ENCODE data around the gene GPR132.

GRCh38 chr14:105005929-105006830 is 59.0 kb downstream of the GPR132 start:
- TF ChIP-seq POLR2A (IDR thresholded peaks at IDR 0.05; ENCODE audit: low read depth, low read length) (peak; percentile 37; the same call in 1 of the 2 replicates), TAF1 (IDR thresholded peaks at IDR 0.05; ENCODE audit: low read depth, low read length) (no peak), SPI1 (IDR thresholded peaks at IDR 0.05; ENCODE audit: low read depth, low read length) (no peak), POLR2AphosphoS5 (IDR thresholded peaks at IDR 0.05; ENCODE audit: low read depth, low read length) (0 out of 2 replicates have a peak, but pooled peaks have one; percentile 12), PAX5 (IDR thresholded peaks at IDR 0.05; ENCODE audit: insufficient read depth, low read length, severe bottlenecking) (no peak), POU2F2 (IDR thresholded peaks at IDR 0.05; ENCODE audit: low read depth, low read length) (no peak)

Measured in GM12891 (cell line).